HK-2 (cell line): ENCODE data around the gene ACTL8.

ENCODE experiments used
- DNase-seq: peaks from one replicate; pipeline ENCODE4 v3.0.0-alpha.2; 2018; ENCODE audit not compliant: unreplicated experiment

Gene ACTL8

DNA sequence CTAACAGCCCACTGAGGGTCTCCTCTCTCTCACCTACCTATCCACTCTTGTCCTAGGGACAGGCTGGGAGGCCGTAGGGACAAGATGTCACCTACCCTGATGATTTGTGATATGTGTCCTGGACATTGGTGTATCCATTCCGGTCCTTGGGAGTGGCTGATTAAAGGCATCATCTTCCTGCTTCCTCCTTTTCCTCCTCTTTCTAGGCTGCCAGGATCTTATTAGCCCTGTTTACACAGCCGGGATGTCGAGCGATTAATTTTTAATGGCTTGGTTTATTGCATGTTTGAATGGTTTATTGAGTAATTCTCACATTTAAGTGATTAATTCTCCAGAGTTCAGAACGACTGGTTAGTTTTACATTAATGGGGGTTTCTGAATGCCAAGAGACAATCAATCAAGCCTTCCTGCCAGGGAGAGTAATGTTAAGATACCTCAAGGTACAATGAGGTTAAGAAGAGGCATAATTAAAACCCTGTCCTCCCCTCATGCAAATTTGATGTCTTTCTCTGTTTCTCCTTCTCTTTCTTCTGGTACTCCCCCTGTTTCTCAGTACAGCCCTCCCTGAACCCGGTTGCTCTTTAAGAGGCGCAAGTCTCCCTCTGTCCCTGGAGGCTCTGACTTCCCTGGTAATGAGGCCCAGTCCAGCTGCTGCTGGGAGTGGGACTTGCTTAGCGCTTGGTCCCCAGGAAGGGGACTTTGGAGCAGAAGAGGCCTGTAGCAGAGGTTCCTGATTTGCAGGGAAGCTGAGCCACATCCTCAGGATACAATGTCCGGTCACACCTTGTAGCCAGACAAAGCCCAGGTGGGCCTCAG lies 50.9 kb downstream of the ACTL8 start:
- DNase-seq, result no peak

GRCh38 chr1:17808816-17809215 lies 53.7 kb downstream of the ACTL8 start:
- DNase-seq, result no peak

DNA sequence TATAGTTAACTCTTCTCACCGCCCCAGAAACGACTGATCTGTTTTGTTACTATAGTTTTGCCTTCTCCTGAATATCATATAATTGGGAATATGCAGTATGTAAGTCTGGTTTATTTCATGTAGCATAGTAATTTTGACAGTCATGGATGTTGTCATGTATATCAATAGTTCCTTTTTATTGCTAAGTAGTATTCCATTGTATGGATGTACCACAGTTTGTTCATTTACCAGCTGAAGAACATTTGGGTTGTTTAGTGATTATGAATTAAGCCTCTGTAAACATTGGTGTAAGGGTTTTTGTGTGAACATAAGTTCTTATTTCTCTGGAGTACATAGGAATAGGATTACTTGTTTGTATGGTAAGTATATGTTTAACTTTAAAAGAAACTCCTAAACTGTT lies 55.5 kb downstream of the ACTL8 start:
- DNase-seq, result no peak

- DNase-seq, result no peak
Observed at GRCh38 chr1:17816511-17816910, 61.4 kb downstream of the ACTL8 start.

- DNase-seq, result peak; percentile 16
Observed at GRCh38 chr1:17819129-17819802, 64.1 kb downstream of the ACTL8 start.

- DNase-seq, result no peak
Observed at GRCh38 chr1:17820198-17820597, 65.1 kb downstream of the ACTL8 start.

DNA sequence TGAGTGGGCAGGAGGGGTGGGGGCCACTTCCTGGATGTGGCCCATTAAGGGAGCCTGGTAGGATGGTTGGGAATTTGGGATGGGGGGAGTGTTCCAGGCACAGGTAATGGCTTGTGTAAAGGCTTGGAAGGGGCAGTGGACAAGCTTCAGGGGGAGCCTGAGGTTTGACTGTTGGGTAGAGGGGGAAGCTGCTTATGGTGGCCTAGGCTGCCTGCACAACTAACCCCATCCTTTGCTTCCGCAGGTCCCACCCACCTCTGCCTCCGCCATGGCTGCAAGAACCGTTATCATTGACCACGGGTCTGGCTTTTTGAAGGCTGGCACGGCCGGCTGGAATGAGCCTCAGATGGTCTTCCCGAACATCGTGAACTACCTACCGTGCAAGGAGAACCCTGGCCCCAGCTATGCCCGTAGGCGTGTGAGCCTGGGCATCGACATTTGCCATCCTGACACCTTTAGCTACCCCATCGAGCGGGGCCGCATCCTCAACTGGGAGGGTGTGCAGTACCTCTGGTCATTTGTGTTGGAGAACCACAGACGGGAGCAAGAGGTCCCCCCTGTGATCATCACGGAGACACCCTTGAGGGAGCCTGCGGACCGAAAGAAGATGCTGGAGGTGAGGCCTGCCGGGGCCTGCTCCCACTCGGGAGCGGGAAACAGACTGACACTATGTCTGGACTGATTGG lies 67.8 kb downstream of the ACTL8 start:
- no peak for DNase-seq

DNA sequence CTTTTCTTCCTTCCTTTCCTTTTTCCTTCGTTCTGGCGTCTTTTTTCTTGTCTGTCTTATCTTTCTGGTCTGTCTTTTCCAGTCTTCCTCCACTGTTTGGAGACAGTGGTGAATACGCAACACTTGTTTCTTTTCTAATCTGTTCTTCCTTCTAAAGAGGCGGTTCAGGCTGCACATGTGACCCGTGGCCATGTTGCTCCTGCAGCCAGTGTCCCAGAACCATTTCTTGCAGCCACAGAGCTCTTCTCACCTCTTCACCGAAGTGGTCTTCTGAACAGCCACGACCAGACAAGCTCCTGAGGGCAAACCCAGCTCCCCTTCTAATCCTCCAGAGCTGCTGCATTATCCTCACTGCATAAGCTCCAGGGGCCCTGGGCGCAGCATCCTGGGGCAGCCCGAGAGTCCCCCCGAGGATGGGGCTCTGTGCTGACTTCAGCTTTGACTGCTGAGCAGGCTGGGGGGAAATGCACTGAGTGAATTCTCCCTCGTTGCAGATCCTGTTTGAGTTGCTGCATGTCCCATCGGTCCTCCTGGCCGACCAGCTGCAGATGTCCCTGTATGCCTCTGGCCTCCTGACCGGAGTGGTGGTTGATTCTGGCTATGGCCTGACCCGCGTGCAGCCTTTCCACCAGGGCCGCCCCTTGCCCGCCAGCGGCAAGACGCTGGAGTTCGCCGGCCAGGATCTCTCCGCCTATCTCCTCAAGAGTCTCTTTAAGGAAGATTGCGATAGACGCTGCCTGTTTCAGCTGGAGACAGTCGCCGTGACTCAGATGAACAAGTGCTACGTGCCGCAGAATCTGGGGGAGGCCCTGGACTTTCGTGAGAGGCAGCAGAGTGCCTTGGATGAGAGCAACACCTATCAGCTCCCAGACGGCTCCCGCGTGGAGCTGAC lies 70.4 kb downstream of the ACTL8 start:
- DNase-seq, result no peak

GRCh38 chr1:17826165-17826488 lies 71.0 kb downstream of the ACTL8 start:
- DNase-seq, result peak; percentile 31

DNA sequence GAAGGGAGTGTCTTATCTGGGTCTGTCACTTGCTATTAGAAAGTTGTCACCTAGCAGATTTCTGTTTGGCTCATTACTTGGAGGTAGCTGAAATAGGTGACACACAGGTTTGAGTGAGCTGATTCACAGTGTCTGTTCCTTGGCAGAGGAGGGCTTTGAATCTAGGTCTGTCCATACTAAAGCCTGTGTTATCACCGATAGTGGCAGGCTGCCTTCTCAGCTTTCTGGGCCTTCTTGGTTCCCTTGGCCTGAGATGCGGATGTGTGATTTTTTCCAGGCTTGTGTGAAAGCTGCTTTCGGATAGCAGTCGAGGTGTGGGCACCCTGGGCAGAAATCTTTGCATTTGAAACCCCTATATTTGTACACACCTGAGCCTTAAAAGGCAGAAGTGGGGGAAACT lies 73.9 kb downstream of the ACTL8 start:
- DNase-seq, result no peak

DNA sequence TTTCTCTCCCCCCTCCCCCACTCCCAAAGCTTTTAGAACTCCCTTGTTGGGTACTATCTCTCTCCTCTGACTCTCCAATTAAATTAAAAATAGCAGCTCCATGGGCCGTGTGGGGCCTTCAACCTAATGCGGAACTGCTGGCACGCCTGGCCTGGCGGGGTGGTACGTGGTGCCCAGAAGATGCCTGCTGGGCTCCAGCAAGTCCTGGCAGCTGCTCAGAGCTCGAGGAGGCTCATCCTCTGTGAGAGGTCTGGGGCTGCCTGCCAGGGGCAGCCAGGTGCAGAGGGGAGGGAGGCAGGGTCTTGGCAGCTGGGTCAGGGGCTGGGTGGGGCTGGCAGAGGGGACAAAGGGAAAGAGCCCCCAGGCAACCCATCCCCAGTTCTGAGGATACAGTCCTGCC lies 74.4 kb downstream of the ACTL8 start:
- DNase-seq, result no peak

DNA sequence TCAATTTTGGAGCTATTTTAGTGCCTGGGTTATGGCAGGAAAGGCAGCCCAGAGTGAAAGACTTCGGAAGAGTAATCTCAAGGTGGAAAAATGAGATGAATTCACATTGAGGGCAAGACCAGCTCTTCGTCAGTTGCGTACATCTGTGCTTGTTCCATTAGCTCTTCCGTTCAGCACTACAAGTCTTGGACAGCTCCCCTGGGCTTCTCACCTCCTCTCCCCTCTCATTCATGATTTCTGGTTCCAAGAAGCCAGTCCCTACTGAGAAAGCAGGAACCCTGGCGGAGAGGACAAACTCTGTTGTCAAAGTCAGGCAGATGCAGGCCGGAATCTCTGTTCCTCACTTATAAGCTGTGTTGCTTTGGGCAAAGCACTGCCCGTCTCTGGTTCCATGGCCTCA lies 76.5 kb downstream of the ACTL8 start:
- peak; percentile 18 for DNase-seq

GRCh38 chr1:17833661-17834501 lies 78.7 kb downstream of the ACTL8 start:
- DNase-seq, result no peak

- no peak for DNase-seq
Observed at GRCh38 chr1:17834561-17835100, 79.5 kb downstream of the ACTL8 start.

- no peak for DNase-seq
Observed at GRCh38 chr1:17837233-17838030, 82.3 kb downstream of the ACTL8 start.

DNA sequence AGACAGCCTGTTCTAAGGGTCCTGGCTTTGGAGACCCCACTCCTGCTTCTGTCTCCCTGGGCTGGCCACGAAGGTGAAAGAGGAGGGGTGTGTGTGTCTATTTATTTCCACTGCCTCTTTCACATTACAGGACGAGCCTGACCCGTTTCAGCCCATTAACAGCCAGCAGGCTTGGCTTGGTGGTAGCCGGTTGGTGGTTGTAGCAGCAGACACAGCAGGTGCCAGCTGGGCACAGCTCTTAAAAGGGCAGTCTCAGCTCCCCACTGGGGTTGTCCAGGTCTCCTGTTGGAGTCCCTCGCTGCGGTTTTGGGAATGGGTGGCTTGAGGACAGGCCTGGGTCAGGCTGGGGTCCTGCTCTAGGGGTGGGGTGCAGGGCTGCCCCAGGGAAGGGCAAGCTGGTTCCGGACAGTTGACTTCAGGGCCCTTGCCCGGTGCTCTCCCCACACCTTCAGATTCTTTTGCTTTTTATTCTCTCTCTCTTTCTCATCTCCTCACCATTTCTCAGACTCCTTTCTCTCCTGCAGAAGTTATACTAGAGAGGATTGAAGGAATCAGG lies 84.6 kb downstream of the ACTL8 start:
- no peak for DNase-seq

DNA sequence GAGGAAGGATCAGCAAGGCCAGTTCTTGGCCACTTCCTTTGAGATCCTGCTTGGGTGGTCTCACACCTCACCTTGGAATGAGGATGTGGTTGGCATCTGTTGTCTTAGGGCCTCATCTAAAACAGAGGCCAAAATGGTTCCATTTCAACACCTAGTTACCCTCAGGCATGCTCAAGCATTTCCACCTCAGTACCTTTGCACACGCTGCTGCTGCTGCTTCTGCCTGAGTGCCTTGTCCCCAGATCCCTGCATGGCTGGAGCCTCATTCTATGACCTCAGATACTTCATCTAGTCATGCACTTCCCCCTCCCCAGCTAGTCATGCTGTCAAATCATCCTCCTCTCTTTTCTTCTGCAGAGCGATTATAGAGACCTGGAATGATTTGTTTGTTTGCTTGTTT lies 86.8 kb downstream of the ACTL8 start:
- DNase-seq, result no peak

GRCh38 chr1:17842686-17843085 lies 87.6 kb downstream of the ACTL8 start:
- no peak for DNase-seq

- DNase-seq, result no peak
Observed at GRCh38 chr1:17844185-17844826, 89.2 kb downstream of the ACTL8 start.
